IMR-90 (cell line): Measurements from ENCODE around the gene ICAM5. TPM values are rescaled to one million over a fixed set of nuclear protein-coding genes. Genes with fewer than 3 reads are reported as not detected.

Experiments
- ATAC-seq: fragments of 200-7000 bp; cut with Tn5 transposase; 2 replicates; pipeline ENCODE4 v1.9.1; 2020; ENCODE audit warnings: low read depth, mild to moderate bottlenecking, moderate library complexity
- BruUV-seq: library from RNA; stranded (reverse); fragments of 400-500 nt; replicated peaks from 2 replicates; lab custom pipeline; 2021; lab: Mats Ljungman, UMichigan
- CTCF ChIA-PET: fragments of 300-600 bp; formaldehyde crosslinking; extraction: SDS; loops from one replicate; lab custom pipeline; 2021; ENCODE audit warnings: antibody characterized with exemption; lab: Yijun Ruan, JAX
- POLR2A ChIA-PET: fragments of 300-600 bp; sonication (Branson Sonifier 250); formaldehyde crosslinking; loops from one replicate; lab custom pipeline; 2022; ENCODE audit warnings: antibody characterized with exemption; ENCODE audit not compliant: unreplicated experiment; lab: Charles Lee
- DNase-seq: peaks from one replicate; pipeline ENCODE4 v3.0.0; 2013
- H2AFZ ChIP-seq: replicated peaks from 2 replicates; pipeline ENCODE3; 2013; ENCODE audit warnings: low read length, mild to moderate bottlenecking; ENCODE audit not compliant: poor library complexity
- H2AK5ac ChIP-seq: 2 replicates; pipeline ENCODE4 v1.6.1; 2013; ENCODE audit warnings: low read depth, low read length, inconsistent platforms
- H2AK9ac ChIP-seq: replicated peaks from 2 replicates; pipeline ENCODE3; 2013; ENCODE audit warnings: mild to moderate bottlenecking, low read depth, low read length, moderate library complexity; ENCODE audit not compliant: poor library complexity
- H2BK120ac ChIP-seq: 2 replicates; pipeline ENCODE4 v1.6.1; 2013; ENCODE audit warnings: low read depth, low read length, inconsistent platforms
- H2BK15ac ChIP-seq: 3 replicates; pipeline ENCODE4 v1.6.1; 2013; ENCODE audit warnings: low read depth, low read length, inconsistent platforms
- H2BK20ac ChIP-seq: 2 replicates; pipeline ENCODE4 v1.6.1; 2013; ENCODE audit warnings: low read depth, mild to moderate bottlenecking, inconsistent platforms, low read length, moderate library complexity
- H2BK5ac ChIP-seq: 2 replicates; pipeline ENCODE4 v1.6.1; 2013; ENCODE audit warnings: mild to moderate bottlenecking, low read depth, low read length, inconsistent platforms; ENCODE audit not compliant: poor library complexity, severe bottlenecking
- H3K14ac ChIP-seq: replicated peaks from 2 replicates; pipeline ENCODE4 v1.6.1; 2013; ENCODE audit warnings: low read depth, low read length, inconsistent platforms
- H3K18ac ChIP-seq: 2 replicates; pipeline ENCODE4 v1.6.1; 2013; ENCODE audit warnings: low read depth, low read length, control low read depth
- H3K23ac ChIP-seq: 2 replicates; pipeline ENCODE4 v1.6.1; 2013; ENCODE audit warnings: low read depth, low read length, inconsistent platforms
- H3K27ac ChIP-seq: 2 replicates; pipeline ENCODE4 v1.5.1; 2013; ENCODE audit warnings: mild to moderate bottlenecking, control low read depth, low read length; ENCODE audit not compliant: insufficient read depth
- H3K27me3 ChIP-seq: 2 replicates; pipeline ENCODE4 v1.6.1; 2013; ENCODE audit warnings: low read length; ENCODE audit not compliant: control insufficient read depth, insufficient read depth
- H3K36me3 ChIP-seq: 2 replicates; pipeline ENCODE4 v1.6.1; 2013; ENCODE audit warnings: low read length, mixed read lengths; ENCODE audit not compliant: control insufficient read depth, insufficient read depth
- H3K4ac ChIP-seq: 2 replicates; pipeline ENCODE4 v1.6.1; 2013; ENCODE audit warnings: low read depth, low read length, inconsistent platforms
- H3K4me1 ChIP-seq: 2 replicates; pipeline ENCODE4 v1.6.1; 2013; ENCODE audit warnings: low read length, mixed read lengths; ENCODE audit not compliant: control insufficient read depth, insufficient read depth
- H3K4me2 ChIP-seq: 2 replicates; pipeline ENCODE4 v1.6.1; 2013; ENCODE audit warnings: low read depth, mild to moderate bottlenecking, control low read depth, low read length, moderate library complexity
- H3K4me3 ChIP-seq: 2 replicates; pipeline ENCODE4 v1.5.1; 2013; ENCODE audit warnings: low read depth, mild to moderate bottlenecking, control low read depth, low read length, moderate library complexity; ENCODE audit not compliant: insufficient read depth
- H3K56ac ChIP-seq: 2 replicates; pipeline ENCODE4 v1.6.1; 2013; ENCODE audit warnings: low read length, inconsistent platforms; ENCODE audit not compliant: insufficient read depth; ENCODE audit errors: extremely low read depth
- H3K79me1 ChIP-seq, 2 experiments: 2 replicates each; pipeline ENCODE4 v1.6.1; 2013; ENCODE audit warnings: low read length in 2 of 2, inconsistent platforms in 1 of 2, low read depth in 1 of 2
- H3K9ac ChIP-seq: 2 replicates; pipeline ENCODE4 v1.6.1; 2013; ENCODE audit warnings: low read depth, low read length, control low read depth
- H3K9me1 ChIP-seq: 2 replicates; pipeline ENCODE4 v1.6.1; 2013; ENCODE audit warnings: low read length, inconsistent platforms; ENCODE audit not compliant: insufficient read depth
- H3K9me3 ChIP-seq: 2 replicates; pipeline ENCODE4 v1.6.1; 2013; ENCODE audit warnings: low read length; ENCODE audit not compliant: control insufficient read depth, insufficient read depth
- H4K20me1 ChIP-seq: 2 replicates; pipeline ENCODE4 v1.6.1; 2013; ENCODE audit warnings: low read length, inconsistent platforms; ENCODE audit not compliant: insufficient read depth
- H4K5ac ChIP-seq: 2 replicates; pipeline ENCODE4 v1.6.1; 2013; ENCODE audit warnings: mild to moderate bottlenecking, low read depth, low read length, control low read depth
- H4K8ac ChIP-seq, 2 experiments: 2 replicates each; pipeline ENCODE4 v1.6.1; 2013; ENCODE audit warnings: low read depth in 2 of 2, low read length in 2 of 2, control low read depth in 1 of 2, inconsistent platforms in 1 of 2
- H4K91ac ChIP-seq: 2 replicates; pipeline ENCODE4 v1.6.1; 2013; ENCODE audit warnings: low read depth, low read length, inconsistent platforms; ENCODE audit not compliant: insufficient read depth
- BHLHE40 ChIP-seq: fragments of 150-350 bp; IDR thresholded peaks from 2 replicates; pipeline ENCODE4 v1.6.1; 2016; ENCODE audit warnings: mild to moderate bottlenecking, low read depth, low read length
- CEBPB ChIP-seq: IDR thresholded peaks from 2 replicates; pipeline ENCODE4 v1.6.1; 2012; ENCODE audit warnings: low read depth, low read length, improper control_type of control experiment
- CHD1 ChIP-seq: IDR thresholded peaks from 2 replicates; pipeline ENCODE4 v1.6.1; 2012; ENCODE audit warnings: low read depth, low read length, improper control_type of control experiment
- FOS ChIP-seq: fragments of 150-350 bp; IDR thresholded peaks from 2 replicates; pipeline ENCODE4 v1.6.1; 2016; ENCODE audit warnings: low read depth, low read length
- MAFK ChIP-seq: IDR thresholded peaks from 2 replicates; pipeline ENCODE4 v1.6.1; 2012; ENCODE audit warnings: low read depth, low read length, improper control_type of control experiment
- MXI1 ChIP-seq: IDR thresholded peaks from 2 replicates; pipeline ENCODE4 v1.6.1; 2012; ENCODE audit warnings: low read depth, mild to moderate bottlenecking, low read length, moderate library complexity, borderline replicate concordance
- POLR2A ChIP-seq: IDR thresholded peaks from 2 replicates; pipeline ENCODE4 v1.6.1; 2012; ENCODE audit warnings: mild to moderate bottlenecking, low read depth, low read length
- RCOR1 ChIP-seq: IDR thresholded peaks from 2 replicates; pipeline ENCODE4 v1.6.1; 2012; ENCODE audit warnings: mild to moderate bottlenecking, low read length, improper control_type of control experiment; ENCODE audit not compliant: insufficient replicate concordance
- RFX5 ChIP-seq: IDR thresholded peaks from 2 replicates; pipeline ENCODE4 v1.8.0; 2012; ENCODE audit warnings: low read depth, mild to moderate bottlenecking, low read length, moderate library complexity
- SMC3 ChIP-seq: fragments of 150-350 bp; IDR thresholded peaks from 2 replicates; pipeline ENCODE4 v1.6.1; 2016; ENCODE audit warnings: low read depth, mild to moderate bottlenecking, antibody characterized with exemption, low read length, moderate library complexity
- USF2 ChIP-seq: fragments of 150-350 bp; IDR thresholded peaks from 2 replicates; pipeline ENCODE4 v1.6.1; 2017; ENCODE audit warnings: mild to moderate bottlenecking, antibody characterized with exemption, low read length, low read depth
- WGBS, 2 experiments: methylation state at CpG; one replicate each; pipeline versions ENCODE4 v1.1.5 to v1.1.7; 2013; ENCODE audit warnings: missing lambda C conversion rate in 2 of 2; ENCODE audit not compliant: insufficient read length in 1 of 2; ENCODE audit errors: extremely low coverage in 2 of 2; 5-methylcytosine and 5-hydroxymethylcytosine counted together
- dilution Hi-C: fragments of 300-500 bp; cut with HindIII; formaldehyde crosslinking; loops from one replicate; pipeline ENCODE4 v1.14.3; 2018; ENCODE audit warnings: low sequenced_read_pairs; ENCODE audit not compliant: unreplicated experiment
- in situ Hi-C: fragments of 300-500 bp; cut with MboI; formaldehyde crosslinking; loops from 3 replicates; pipeline ENCODE4 v1.14.3; 2019; ENCODE audit warnings: low sequenced_read_pairs, inconsistent platforms, mixed read lengths
- intact Hi-C: fragments of 100-400 bp; cut with micrococcal nuclease; formaldehyde crosslinking; loops from 2 replicates; pipeline ENCODE4 v1.10.0; 2022
- polyA plus RNA-seq, 3 experiments: library from polyadenylated mRNA; depleted of rRNA; stranded (reverse); fragments of >200 nt; gene quantifications; 2 replicates each; pipeline ENCODE4 v1.2.3, GENCODE V29; 2012; ENCODE audit warnings: low replicate concordance in 1 of 3
- total RNA-seq: library from RNA; depleted of rRNA; stranded (reverse); fragments of >200 nt; gene quantifications from 2 replicates; pipeline ENCODE4 v1.2.3, GENCODE V29; 2012

Gene ICAM5
- total and polyA plus RNA-seq, 2 of the 4 experiments (the other 2 are of a cell fraction): 3.0 to 23.9 TPM

GRCh38 chr19:10284065-10284959, 5.4 kb upstream of the ICAM5 start:
- 93% methylated on average over 23 of the region's 34 CpGs; no CpG with 5 or more reads in 1 of the 2 experiments for WGBS, 2 experiments
- H3K14ac ChIP-seq: no peak overlapping the region
- H2BK15ac ChIP-seq: no peak overlapping the region
- H3K56ac ChIP-seq: no peak overlapping the region
- peaks cover 2% of the 10 kb centered on the region; the same call in 1 of the 2 replicates for H3K36me3 ChIP-seq
- intact Hi-C loops (no loop called here), in situ Hi-C loops (no loop called here), dilution Hi-C loops (no loop called here)
- no peak overlapping the region for H3K18ac ChIP-seq
- H3K9ac ChIP-seq: no peak overlapping the region
- no peaks in the 10 kb centered on the region for H3K9me3 ChIP-seq
- H3K9me1 ChIP-seq: peaks cover 12% of the 10 kb centered on the region
- H2BK20ac ChIP-seq: no peak overlapping the region
- DNase-seq: no peak
- H4K5ac ChIP-seq: no peak overlapping the region
- H3K4me2 ChIP-seq: no peak overlapping the region
- H2BK5ac ChIP-seq: no peak overlapping the region
- no peaks in the 10 kb centered on the region for H3K79me1 ChIP-seq
- no peak overlapping the region for H2AFZ ChIP-seq
- no peak for TF ChIP-seq MAFK
- TF ChIP-seq RFX5: no peak
- TF ChIP-seq MXI1: no peak
- TF ChIP-seq CHD1: no peak
- no peak for TF ChIP-seq BHLHE40
- no peak for TF ChIP-seq POLR2A
- TF ChIP-seq CEBPB: no peak
- TF ChIP-seq FOS: no peak
- no peak for TF ChIP-seq USF2
- TF ChIP-seq SMC3: no peak
- TF ChIP-seq RCOR1: no peak
- H4K8ac ChIP-seq: no peak overlapping the region
- H3K23ac ChIP-seq: no peak overlapping the region
- H3K4ac ChIP-seq: no peak overlapping the region
- CTCF ChIA-PET: interaction anchor here (0.5 to 2.1 kb wide), 2 partner anchors 96 to 105 kb away, joined by 4 to 5 read pairs; partner anchors contain the start of gene TYK2
- H4K91ac ChIP-seq: no peak overlapping the region
- H3K27ac ChIP-seq: no peak overlapping the region
- no peak overlapping the region for H3K4me3 ChIP-seq
- no peaks in the 10 kb centered on the region for H4K20me1 ChIP-seq
- ATAC-seq: no peak
- no peaks in the 10 kb centered on the region for H3K27me3 ChIP-seq
- peaks cover 13% of the 10 kb centered on the region for H3K4me1 ChIP-seq
- no peak overlapping the region for H2BK120ac ChIP-seq
- no TSS peak for BruUV-seq
- POLR2A ChIA-PET: no interaction called here
- peak overlapping the region; percentile 71 for H2AK9ac ChIP-seq
- H2AK5ac ChIP-seq: no peak overlapping the region
